GM10847 (cell line): Measurements from ENCODE around the gene CHID1.

Experiments used
- POLR2A ChIP-seq: IDR thresholded peaks from 2 replicates; pipeline ENCODE4 v1.6.1; 2011; ENCODE audit not compliant: insufficient read length; ENCODE audit errors: extremely low read depth

Gene CHID1

GRCh38 chr11:855330-855674, 55.3 kb downstream of the CHID1 start:
- TF ChIP-seq POLR2A: no peak

- TF ChIP-seq POLR2A: no peak
These were observed 55.8 kb downstream of the CHID1 start for GRCh38 chr11:854601-855329.

DNA sequence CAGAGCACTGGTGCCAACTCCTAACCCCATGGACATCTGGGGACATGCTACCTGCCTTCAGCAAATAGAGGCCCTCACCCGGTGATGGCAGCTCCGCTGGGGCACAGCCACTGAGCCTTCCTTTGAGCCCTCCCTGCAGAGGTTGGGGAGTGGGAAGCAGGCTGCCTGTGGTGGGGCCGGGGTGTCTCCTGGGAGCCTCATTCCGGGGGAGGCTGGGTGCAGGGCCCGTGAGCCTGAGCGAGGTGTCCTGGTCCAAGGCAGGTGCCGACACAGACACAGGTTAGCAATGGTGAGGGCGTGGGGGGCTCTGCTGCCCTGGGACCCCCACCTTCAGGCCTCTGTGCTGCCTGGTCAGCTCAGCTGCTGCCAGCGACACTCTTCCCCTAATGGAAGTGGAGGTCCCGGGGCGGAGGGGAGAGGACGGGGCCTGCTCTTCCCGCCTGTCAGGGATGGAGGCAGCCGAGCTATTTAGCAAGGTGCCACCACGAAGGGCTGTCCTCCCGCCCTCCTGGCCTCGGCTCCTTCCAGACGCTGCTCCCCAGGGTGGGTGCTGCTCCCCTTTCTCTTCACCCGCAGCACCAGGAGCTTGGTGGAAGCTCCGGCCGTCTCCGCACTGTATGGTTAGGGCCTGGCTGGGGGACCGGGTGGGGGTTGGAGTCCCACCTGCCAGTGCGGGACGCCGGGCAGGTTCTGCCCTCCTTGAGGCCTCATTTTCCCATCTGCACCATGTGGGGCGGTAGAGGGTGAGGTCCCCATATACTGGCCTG, 56.7 kb downstream of the CHID1 start:
- no peak for TF ChIP-seq POLR2A

DNA sequence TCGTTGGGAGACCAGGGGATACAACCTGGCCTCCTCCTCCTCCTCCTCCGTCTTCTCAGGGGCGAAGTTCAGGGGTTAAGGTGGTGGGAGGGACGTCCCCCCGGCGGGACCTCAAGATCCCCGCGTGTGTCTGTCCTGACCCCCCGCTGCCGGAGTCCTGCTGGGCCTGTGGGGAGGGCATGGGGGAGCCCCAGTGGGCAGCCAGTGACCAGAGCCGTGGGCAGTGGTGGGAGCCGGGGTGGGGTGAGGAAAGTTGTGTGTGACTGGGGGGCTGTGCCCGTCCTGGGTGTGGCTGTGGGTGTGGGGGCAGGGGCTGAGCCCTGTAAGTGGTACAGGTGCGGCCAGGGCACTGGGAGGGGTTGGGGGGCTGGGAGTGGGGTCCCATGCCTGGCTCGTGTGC, 57.8 kb downstream of the CHID1 start:
- TF ChIP-seq POLR2A: no peak

DNA sequence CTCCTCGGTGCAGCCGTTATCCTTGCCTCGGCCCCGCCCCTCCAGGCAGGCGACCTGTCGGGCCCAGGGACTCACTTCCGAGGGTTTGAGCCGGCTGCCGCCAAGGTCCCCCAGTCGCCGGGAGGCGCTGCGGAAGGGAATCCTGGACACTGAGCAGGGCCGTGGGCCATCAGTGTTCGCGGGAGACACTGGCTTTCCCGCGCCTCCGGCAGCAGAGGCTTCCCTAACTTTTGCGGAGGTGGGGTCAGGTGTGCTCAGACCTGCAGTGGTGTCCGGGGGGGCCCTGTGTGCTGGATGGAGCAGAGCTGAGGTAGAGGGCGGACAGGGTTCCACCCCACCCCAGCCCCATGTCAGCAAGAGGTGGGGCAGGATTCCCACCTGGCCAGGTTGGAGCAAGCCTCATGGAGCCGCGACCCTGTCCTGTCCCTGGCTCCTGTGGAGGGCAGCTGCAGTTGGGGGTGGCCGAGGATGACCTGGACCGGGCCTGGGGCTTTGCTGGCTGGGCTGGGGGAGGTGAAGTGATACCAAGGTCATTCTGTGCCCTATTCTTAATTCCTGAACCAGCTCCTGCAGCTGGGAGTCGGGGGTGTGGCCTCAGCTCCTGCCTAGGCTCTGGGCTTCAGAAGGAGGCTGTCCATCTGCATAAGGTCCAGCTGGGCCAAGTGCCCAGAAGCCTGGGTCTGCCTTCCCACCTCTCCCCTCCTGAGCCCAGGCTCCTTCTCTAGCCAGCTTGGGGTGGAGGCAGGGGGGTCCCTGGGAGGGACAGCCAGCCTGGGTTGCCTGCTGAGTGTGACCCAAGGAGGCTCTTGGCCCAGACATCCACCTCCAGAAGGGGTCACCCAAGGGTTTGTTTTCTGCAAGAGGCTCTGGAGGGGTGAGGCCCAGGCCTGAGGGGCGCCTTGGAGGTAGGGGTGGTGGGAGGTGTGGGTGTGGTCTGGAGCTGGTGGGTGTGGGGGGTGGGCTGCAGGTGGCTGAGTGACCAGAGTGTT, 59.5 kb downstream of the CHID1 start:
- TF ChIP-seq POLR2A: no peak

DNA sequence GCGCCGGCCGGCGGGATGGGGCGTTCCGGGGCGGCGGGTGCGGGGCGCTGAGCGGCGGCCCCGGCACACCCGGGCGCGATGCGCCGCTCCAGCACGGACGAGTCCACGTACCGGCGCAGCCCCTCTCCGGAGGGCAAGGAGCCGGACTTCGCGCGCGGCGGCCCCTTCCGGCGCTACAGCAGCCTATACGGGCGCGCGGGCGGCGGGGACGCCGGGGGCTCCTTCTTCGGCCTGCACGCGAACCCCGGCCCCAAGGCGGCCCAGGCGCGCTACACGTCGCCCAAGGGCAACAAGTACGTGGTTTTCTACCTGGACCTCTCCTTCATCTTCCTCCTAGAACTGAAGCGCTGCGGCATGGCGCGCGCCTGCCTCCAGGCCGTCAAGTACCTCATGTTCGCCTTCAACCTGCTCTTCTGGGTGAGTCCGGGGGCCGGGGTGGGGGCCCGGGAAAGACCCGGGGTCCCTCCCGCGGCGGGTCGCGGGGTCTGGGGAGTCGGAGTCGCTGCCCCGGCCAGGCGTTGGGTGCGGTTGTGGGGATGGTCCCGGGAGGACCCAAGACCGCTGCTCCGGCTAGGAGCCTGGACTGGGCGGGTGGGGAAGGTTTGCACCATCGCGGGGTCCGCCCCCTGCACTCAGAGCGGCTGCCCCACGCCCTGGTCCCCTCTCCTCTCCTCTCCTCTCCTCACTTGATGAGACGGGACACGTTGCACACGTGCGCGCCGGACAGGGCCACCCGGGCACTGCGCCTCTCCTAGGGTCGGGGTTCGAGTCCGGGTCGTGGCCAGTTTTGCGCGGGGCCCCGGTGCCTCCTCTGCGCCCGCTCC, 60.4 kb downstream of the CHID1 start:
- TF ChIP-seq POLR2A: no peak

DNA sequence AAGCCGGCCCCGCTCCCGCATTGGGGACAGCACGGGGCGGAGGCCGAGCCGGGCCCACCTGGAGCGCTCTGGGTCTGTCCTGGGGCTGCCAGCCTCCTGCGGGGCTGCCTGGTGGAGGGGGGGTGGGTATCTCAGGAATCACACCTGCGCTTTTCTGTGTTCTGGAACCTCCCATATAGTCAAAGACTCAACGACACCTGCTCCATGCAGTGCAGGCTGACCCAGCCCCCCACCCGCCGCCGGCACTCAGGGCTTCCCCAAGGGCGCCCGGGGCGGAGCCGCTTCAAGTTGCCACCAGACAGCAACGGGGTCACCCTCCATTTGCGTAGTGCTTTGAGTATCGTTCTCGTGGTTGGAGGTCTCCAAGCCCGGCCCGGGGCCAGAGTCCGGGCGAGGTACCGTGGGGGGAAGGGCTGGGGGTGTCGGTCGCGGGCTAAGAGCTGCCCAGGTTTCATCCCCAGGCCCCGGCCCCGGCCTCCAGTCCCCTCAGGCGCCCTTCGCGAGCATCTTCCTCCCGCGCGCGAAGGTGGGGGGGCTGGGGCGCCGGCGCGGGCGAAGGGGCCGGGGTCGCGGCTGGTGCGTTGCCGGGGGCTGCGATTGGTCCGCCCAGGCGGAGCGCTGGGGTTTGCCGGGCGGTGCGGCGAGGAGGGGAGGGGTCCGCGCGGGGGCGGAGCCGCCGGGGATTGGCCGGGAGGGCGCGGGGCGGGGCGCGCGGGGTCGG, 61.3 kb downstream of the CHID1 start:
- TF ChIP-seq POLR2A: no peak

DNA sequence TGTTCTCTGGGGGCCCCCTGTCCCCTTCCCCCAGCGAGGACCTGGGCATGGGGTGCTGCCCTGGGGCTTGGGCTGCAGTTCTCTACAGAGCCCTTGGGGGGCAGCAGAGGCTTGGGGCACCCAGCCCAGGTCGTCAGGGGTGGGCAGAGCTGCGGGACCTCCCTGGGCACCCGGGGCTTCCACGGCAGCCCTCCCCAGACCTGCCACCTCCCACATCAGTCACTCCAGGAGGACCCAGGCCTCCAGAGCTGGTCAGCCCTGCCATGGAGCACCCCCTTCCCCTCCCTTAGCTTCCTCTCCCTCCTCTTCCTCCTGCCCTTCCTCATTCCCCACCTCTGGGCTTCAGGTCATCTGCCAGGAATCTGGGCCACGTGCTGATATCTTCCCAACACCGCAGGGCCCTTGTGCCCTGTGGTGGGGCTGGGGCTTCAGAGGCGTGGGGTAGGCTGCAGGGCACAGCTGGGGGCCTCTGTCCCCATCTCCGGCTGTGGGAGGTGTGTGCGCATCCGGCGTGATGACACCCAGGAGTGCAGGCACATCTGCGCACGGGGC, 62.2 kb downstream of the CHID1 start:
- no peak for TF ChIP-seq POLR2A

GRCh38 chr11:847876-848275, 62.7 kb downstream of the CHID1 start:
- TF ChIP-seq POLR2A: no peak

DNA sequence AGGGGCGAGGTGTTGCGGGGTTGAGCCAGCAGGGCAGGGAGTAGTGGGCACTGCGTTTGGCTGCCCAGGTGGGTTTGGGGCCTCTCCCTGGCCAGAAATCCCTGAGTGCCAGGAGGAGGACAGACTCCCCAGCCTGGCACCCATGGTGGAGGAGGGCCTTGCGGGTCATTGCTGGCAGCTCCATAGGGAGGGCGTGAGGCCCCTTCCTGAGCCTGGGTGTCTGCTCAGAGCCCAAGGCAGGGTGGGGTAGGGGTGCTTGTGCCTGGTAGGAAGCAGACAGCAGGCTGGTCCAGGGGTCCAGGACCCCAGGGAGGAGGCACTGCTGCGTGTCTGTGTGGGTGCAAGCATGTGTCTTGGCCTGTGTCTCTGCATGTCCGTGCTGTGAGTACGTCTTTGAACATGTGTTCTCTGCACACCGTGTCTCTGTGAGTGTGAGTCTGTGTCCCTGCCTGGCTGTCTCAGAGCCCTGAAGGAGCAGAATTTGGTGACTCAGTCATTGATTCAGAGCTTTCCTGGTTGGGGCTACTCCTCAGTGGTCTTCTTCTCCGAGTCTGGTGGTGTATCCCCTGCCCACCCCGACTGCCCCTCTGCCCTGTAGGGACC, 64.0 kb downstream of the CHID1 start:
- TF ChIP-seq POLR2A: no peak

DNA sequence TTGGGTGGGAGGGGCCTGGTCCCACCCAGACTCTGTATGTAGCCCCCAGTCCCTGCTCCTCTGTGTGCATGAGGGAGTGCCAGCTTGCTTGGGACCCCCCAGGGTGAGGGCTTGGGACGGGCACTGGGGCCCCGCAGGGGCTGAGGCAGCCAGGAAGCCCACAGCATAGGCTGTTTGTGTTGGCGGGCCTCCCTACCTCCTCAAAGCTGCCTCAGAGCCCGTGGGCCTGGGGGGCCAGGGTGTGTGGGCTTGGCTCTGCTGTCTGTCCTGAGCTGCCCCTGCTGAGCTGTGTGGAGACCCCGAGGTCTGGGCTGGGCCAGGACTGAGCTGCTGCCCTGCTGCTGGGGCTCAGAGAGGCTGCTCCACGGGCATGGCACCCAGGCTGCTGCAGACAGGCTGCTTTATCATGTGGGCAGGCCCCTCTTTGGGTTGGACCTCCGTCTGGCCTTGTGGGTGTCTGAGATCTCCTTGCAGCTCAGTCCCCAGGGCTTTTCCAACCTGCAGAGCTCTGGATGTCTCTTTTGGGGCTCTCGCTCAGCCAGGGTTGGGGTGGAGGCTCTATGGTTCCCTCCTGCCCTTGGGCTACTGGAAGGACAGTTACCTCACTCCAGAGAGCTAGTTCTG, 64.6 kb downstream of the CHID1 start:
- no peak for TF ChIP-seq POLR2A

GRCh38 chr11:844693-845644, 65.6 kb downstream of the CHID1 start:
- TF ChIP-seq POLR2A: no peak
